ENCODE data around the gene INO80D.

- TF ChIP-seq CTCF (IDR thresholded peaks at IDR 0.05): no peak
- no peak for TF ChIP-seq POLR2A (IDR thresholded peaks at IDR 0.05)
Observed at GRCh38 chr2:206088248-206088647, 2.3 kb upstream of the INO80D start.
